HepG2 (cell line): ENCODE results near the gene NEUROD1.

ENCODE experiments used
- GATAD1 ChIP-seq: IDR thresholded peaks from 2 replicates; pipeline ENCODE4 v1.6.1; 2016; ENCODE audit warnings: missing genetic modification reagents, missing compliant biosample characterization
- POLR2AphosphoS5 ChIP-seq: IDR thresholded peaks from 2 replicates; pipeline ENCODE4 v1.6.1; 2012; ENCODE audit warnings: low read depth, low read length
- TF ChIP-seq, protein P1 (sequence below): sonication (generic); formaldehyde crosslinking; conservative IDR thresholded peaks from 2 replicates; pipeline ENCODE4 v1.4.0; 2020; ENCODE audit warnings: missing genetic modification reagents

DNA sequence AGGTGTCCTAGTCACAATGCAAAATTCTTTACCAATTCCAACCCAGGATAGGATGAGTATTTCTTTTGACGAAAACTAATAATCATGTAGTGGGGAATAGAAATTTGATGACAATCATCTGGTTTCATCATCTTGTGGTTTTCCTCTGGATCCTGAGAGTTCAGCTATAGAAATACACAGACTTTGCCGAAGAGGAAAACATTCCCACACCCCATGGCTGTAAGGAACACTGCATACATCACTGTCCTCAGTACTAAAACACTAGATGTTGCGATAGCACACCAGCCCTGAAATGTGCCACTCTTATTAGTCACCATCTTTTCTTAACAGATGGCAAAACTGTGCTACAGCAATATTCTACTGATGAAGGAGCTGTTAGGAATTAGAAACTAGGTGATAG, 52.8 kb downstream of the NEUROD1 start:
- TF ChIP-seq POLR2AphosphoS5: no peak
- TF ChIP-seq, protein P1, sequence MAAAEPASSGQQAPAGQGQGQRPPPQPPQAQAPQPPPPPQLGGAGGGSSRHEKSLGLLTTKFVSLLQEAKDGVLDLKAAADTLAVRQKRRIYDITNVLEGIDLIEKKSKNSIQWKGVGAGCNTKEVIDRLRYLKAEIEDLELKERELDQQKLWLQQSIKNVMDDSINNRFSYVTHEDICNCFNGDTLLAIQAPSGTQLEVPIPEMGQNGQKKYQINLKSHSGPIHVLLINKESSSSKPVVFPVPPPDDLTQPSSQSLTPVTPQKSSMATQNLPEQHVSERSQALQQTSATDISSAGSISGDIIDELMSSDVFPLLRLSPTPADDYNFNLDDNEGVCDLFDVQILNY (CRISPR knock-in tag): no peak
- TF ChIP-seq GATAD1 (CRISPR knock-in tag): no peak
